PC-3 (cell line): ENCODE data around the gene GPC5. TPM values are rescaled to one million over a fixed set of nuclear protein-coding genes. Genes with fewer than 3 reads are reported as not detected.

Source experiments
- ATAC-seq: fragments of 200-7000 bp; cut with Tn5 transposase; 2 replicates; pipeline ENCODE4 v1.9.1; 2020; ENCODE audit warnings: mild to moderate bottlenecking, moderate library complexity
- BruUV-seq: library from RNA; stranded (reverse); fragments of 400-500 nt; replicated peaks from 2 replicates; lab custom pipeline; 2021; lab: Mats Ljungman, UMichigan
- CTCF ChIA-PET: fragments of 300-600 bp; sonication (Branson Sonifier 250); formaldehyde crosslinking; loops from one replicate; lab custom pipeline; 2022; ENCODE audit warnings: antibody characterized with exemption; lab: Charles Lee
- POLR2A ChIA-PET: fragments of 300-600 bp; sonication (Branson Sonifier 250); formaldehyde crosslinking; loops from one replicate; lab custom pipeline; 2022; ENCODE audit warnings: antibody characterized with exemption; ENCODE audit not compliant: unreplicated experiment; lab: Charles Lee
- DNase-seq: peaks from one replicate; pipeline ENCODE4 v3.0.0-alpha.2; 2015
- H2AFZ ChIP-seq: fragments of 300-600 bp; sonication (generic); 2 replicates; pipeline ENCODE4 v1.6.0; 2016; ENCODE audit warnings: antibody characterized with exemption, low read length
- H3F3A ChIP-seq: fragments of 300-600 bp; sonication (generic); one replicate; pipeline ENCODE4 v1.6.0; 2017; ENCODE audit warnings: antibody characterized with exemption, low read length, control low read depth, mild to moderate bottlenecking; ENCODE audit not compliant: unreplicated experiment
- H3K27ac ChIP-seq: fragments of 300-600 bp; sonication (generic); 2 replicates; pipeline ENCODE4 v1.5.1; 2016; ENCODE audit warnings: mild to moderate bottlenecking, low read length
- H3K27me3 ChIP-seq: fragments of 300-600 bp; sonication (generic); 2 replicates; pipeline ENCODE4 v1.6.1; 2016; ENCODE audit warnings: low read length, mixed read lengths
- H3K36me3 ChIP-seq: fragments of 300-600 bp; sonication (generic); 2 replicates; pipeline ENCODE4 v1.6.1; 2016; ENCODE audit warnings: low read depth, mixed run types, low read length, mixed read lengths
- H3K4me1 ChIP-seq: fragments of 300-600 bp; sonication (generic); 2 replicates; pipeline ENCODE4 v1.5.1; 2016; ENCODE audit warnings: low read length; ENCODE audit not compliant: insufficient read depth
- H3K4me2 ChIP-seq: fragments of 300-600 bp; sonication (generic); 2 replicates; pipeline ENCODE4 v1.6.0; 2016; ENCODE audit warnings: low read length
- H3K4me3 ChIP-seq: fragments of 300-600 bp; sonication (generic); 2 replicates; pipeline ENCODE4 v1.5.1; 2016; ENCODE audit warnings: mild to moderate bottlenecking, low read length, mixed read lengths
- H3K79me2 ChIP-seq: fragments of 300-600 bp; sonication (generic); 2 replicates; pipeline ENCODE4 v1.6.1; 2017; ENCODE audit warnings: low read length, mixed read lengths
- H3K9ac ChIP-seq: fragments of 300-600 bp; sonication (generic); 2 replicates; pipeline ENCODE4 v1.6.0; 2016; ENCODE audit warnings: mild to moderate bottlenecking, low read length
- H3K9me2 ChIP-seq: fragments of 300-600 bp; sonication (generic); replicated peaks from 2 replicates; pipeline ENCODE4 v1.6.1; 2016; ENCODE audit warnings: mixed run types, low read length, mixed read lengths
- H3K9me3 ChIP-seq: fragments of 300-600 bp; sonication (generic); 2 replicates; pipeline ENCODE4 v1.6.1; 2016; ENCODE audit warnings: low read length, mixed read lengths
- H4K20me1 ChIP-seq: fragments of 300-600 bp; sonication (generic); 2 replicates; pipeline ENCODE4 v1.6.1; 2016; ENCODE audit warnings: low read length, mixed read lengths
- EZH2 ChIP-seq: fragments of 300-600 bp; sonication (generic); IDR thresholded peaks from one replicate; pipeline ENCODE4 v1.6.1; 2017; ENCODE audit warnings: antibody characterized with exemption, mild to moderate bottlenecking, low read length; ENCODE audit not compliant: unreplicated experiment
- EZH2phosphoT487 ChIP-seq: fragments of 300-600 bp; sonication (generic); IDR thresholded peaks from 2 replicates; pipeline ENCODE4 v1.6.1; 2018; ENCODE audit warnings: mild to moderate bottlenecking, antibody characterized with exemption, low read length, borderline replicate concordance
- intact Hi-C: fragments of 100-400 bp; cut with micrococcal nuclease; formaldehyde crosslinking; loops from 2 replicates; pipeline ENCODE4 v1.9.0; 2023
- total RNA-seq: library from RNA; depleted of rRNA; stranded (reverse); fragments of >200 nt; gene quantifications from 2 replicates; pipeline ENCODE4 v1.2.3, GENCODE V29; 2014
- TF ChIP-seq, protein P1 (sequence below): fragments of 300-600 bp; sonication (generic); conservative IDR thresholded peaks from 2 replicates; pipeline ENCODE4 v1.5.1; 2017; ENCODE audit warnings: antibody characterized with exemption, low read depth, mild to moderate bottlenecking, low read length

GPC5 gene
- total RNA-seq, 1 experiment from 2014 or later = not detected

DNA sequence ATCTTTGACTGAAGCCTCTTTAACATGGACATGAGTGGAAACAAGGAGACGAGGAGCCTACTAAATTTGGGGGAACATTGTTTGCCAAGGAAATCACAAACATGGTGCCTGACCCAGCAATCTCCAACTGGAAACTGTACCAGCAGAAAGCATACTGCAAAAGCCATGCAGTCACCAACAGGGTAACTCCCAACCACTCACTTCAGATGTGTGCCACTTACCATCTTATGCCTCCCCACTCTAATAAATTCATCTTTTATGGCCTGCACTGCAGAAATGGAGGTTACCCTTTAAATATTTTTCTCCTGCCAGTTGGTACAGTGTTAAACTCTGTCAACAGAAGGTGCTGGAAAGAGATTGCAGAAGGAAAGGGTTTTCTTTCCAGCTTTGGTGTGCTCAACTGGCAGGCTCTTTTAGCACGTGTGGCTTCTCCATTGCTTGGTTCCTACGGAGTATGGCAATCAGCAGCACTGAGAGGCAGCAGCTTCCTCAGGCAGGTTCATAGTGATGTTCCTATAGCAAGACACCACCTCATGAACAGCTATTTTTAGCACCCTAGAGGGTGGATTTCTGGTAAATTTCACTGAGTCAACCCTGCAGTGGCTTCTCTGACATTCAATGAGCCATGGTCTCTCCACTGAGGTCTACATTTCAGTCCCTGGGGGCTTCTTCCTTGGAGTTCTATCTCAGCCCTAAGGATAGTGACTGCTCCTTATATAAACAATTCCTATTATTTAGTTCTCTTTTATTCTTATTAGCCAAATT lies 29.6 kb upstream of the GPC5 start:
- no peaks in the 10 kb centered on the region for H3K36me3 ChIP-seq
- H3K27me3 ChIP-seq = no peaks in the 10 kb centered on the region
- TF ChIP-seq EZH2 (no peak), EZH2phosphoT487 (no peak)
- TF ChIP-seq, protein P1, sequence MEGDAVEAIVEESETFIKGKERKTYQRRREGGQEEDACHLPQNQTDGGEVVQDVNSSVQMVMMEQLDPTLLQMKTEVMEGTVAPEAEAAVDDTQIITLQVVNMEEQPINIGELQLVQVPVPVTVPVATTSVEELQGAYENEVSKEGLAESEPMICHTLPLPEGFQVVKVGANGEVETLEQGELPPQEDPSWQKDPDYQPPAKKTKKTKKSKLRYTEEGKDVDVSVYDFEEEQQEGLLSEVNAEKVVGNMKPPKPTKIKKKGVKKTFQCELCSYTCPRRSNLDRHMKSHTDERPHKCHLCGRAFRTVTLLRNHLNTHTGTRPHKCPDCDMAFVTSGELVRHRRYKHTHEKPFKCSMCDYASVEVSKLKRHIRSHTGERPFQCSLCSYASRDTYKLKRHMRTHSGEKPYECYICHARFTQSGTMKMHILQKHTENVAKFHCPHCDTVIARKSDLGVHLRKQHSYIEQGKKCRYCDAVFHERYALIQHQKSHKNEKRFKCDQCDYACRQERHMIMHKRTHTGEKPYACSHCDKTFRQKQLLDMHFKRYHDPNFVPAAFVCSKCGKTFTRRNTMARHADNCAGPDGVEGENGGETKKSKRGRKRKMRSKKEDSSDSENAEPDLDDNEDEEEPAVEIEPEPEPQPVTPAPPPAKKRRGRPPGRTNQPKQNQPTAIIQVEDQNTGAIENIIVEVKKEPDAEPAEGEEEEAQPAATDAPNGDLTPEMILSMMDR = no peak
- H3K27ac ChIP-seq = no peak overlapping the region
- no peak overlapping the region for H3K4me2 ChIP-seq
- ATAC-seq (no peak), DNase-seq (no peak)
- intact Hi-C loops = no loop called here
- H4K20me1 ChIP-seq = no peaks in the 10 kb centered on the region
- no peak overlapping the region for H3K4me3 ChIP-seq
- H3K9me3 ChIP-seq = no peaks in the 10 kb centered on the region
- no peak overlapping the region for H2AFZ ChIP-seq
- H3K9me2 ChIP-seq = no peaks in the 10 kb centered on the region
- H3K4me1 ChIP-seq = no peaks in the 10 kb centered on the region
- BruUV-seq = no TSS peak
- H3K79me2 ChIP-seq = no peaks in the 10 kb centered on the region
- CTCF ChIA-PET = no interaction called here
- no peak overlapping the region for H3K9ac ChIP-seq
- H3F3A ChIP-seq = no peaks in the 10 kb centered on the region
- POLR2A ChIA-PET = no interaction called here

DNA sequence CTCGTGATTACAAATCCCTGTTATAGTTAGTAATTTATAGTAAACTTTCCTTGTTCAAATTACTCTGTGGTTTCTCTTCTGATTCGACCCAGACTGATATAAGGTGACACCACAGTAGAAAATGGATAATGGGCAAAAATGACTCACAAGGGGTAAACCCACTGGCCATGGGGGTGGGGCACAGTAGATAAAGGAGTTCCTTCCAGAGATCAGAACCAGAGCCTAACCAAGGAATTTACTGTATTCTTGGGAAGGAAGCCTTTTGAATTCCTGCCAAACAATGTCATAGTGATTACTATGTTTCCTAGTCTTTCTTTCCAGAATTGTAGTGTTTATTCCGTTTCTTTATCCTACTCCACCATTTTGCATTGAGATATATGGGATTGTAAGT lies 29.0 kb upstream of the GPC5 start:
- CTCF ChIA-PET = no interaction called here

More for the DNA sequence above, 29.0 kb upstream of the GPC5 start:
- Histone ChIP-seq H3K4me2 (no peak overlapping the region), H3K9me3 (no peaks in the 10 kb centered on the region), H3F3A (no peaks in the 10 kb centered on the region), H3K79me2 (no peaks in the 10 kb centered on the region), H3K4me1 (no peaks in the 10 kb centered on the region), H3K9me2 (no peaks in the 10 kb centered on the region), H3K27me3 (no peaks in the 10 kb centered on the region), H3K27ac (no peak overlapping the region), H4K20me1 (no peaks in the 10 kb centered on the region), H2AFZ (no peak overlapping the region), H3K36me3 (no peaks in the 10 kb centered on the region), H3K9ac (no peak overlapping the region), H3K4me3 (no peak overlapping the region)
- ATAC-seq = 0 out of 2 replicates have a peak, but pooled peaks have one; percentile 15
- TF ChIP-seq EZH2phosphoT487 = no peak
- TF ChIP-seq, protein P1 = no peak
- no peak for TF ChIP-seq EZH2
- peak; percentile 7 for DNase-seq
- no TSS peak for BruUV-seq
- intact Hi-C loops = no loop called here
- POLR2A ChIA-PET = no interaction called here
